ENCODE results near the gene ACKR1.

Gene ACKR1

GRCh38 chr1:159187033-159187432, 17.6 kb upstream of the ACKR1 start:
- DNase-seq (ENCODE audit: low read depth, low spot score) = no peak

- no peak for DNase-seq (ENCODE audit: low read depth, low spot score)
Measured at GRCh38 chr1:159187647-159188374, 16.9 kb upstream of the ACKR1 start.

- DNase-seq (ENCODE audit: low read depth, low spot score) = peak; percentile 36
Measured at GRCh38 chr1:159188375-159188788, 16.3 kb upstream of the ACKR1 start.

GRCh38 chr1:159190441-159190840, 14.2 kb upstream of the ACKR1 start:
- no peak for DNase-seq (ENCODE audit: low read depth, low spot score)

- DNase-seq (ENCODE audit: low read depth, low spot score) = no peak
Measured at GRCh38 chr1:159196543-159196942, 8.1 kb upstream of the ACKR1 start.

GRCh38 chr1:159197561-159198557, 6.8 kb upstream of the ACKR1 start:
- peak; percentile 76 for DNase-seq (ENCODE audit: low read depth, low spot score)

GRCh38 chr1:159199901-159200300, 4.8 kb upstream of the ACKR1 start:
- DNase-seq (ENCODE audit: low read depth, low spot score) = no peak

GRCh38 chr1:159200769-159201168, 3.9 kb upstream of the ACKR1 start:
- DNase-seq (ENCODE audit: low read depth, low spot score) = no peak

- no peak for DNase-seq (ENCODE audit: low read depth, low spot score)
Measured at GRCh38 chr1:159201642-159202041, 3.0 kb upstream of the ACKR1 start.

- no peak for DNase-seq (ENCODE audit: low read depth, low spot score)
Measured at GRCh38 chr1:159203610-159204009, 1.1 kb upstream of the ACKR1 start.

GRCh38 chr1:159205225-159205624, 550 bp downstream of the ACKR1 start:
- DNase-seq (ENCODE audit: low read depth, low spot score) = no peak

- no peak for DNase-seq (ENCODE audit: low read depth, low spot score)
Measured at GRCh38 chr1:159206110-159206509, 1.4 kb downstream of the ACKR1 start.

- DNase-seq (ENCODE audit: low read depth, low spot score) = no peak
Measured at GRCh38 chr1:159207080-159207479, 2.4 kb downstream of the ACKR1 start.

GRCh38 chr1:159207774-159208173, 3.1 kb downstream of the ACKR1 start:
- DNase-seq (ENCODE audit: low read depth, low spot score) = no peak

GRCh38 chr1:159208175-159208825, 3.6 kb downstream of the ACKR1 start:
- DNase-seq (ENCODE audit: low read depth, low spot score) = no peak

GRCh38 chr1:159209061-159209460, 4.4 kb downstream of the ACKR1 start:
- no peak for DNase-seq (ENCODE audit: low read depth, low spot score)

- peak; percentile 35 for DNase-seq (ENCODE audit: low read depth, low spot score)
Measured at GRCh38 chr1:159211331-159212136, 6.9 kb downstream of the ACKR1 start.

GRCh38 chr1:159212596-159212995, 7.9 kb downstream of the ACKR1 start:
- DNase-seq (ENCODE audit: low read depth, low spot score) = no peak

- DNase-seq (ENCODE audit: low read depth, low spot score) = peak; percentile 59
Measured at GRCh38 chr1:159214149-159214760, 9.6 kb downstream of the ACKR1 start.
